HG03442 (cell line): ENCODE data around the gene CAMTA1.

ENCODE experiments used
- ATAC-seq: cut with Tn5 transposase; IDR thresholded peaks from one replicate; pipeline ENCODE4 v1.9.1; 2021; ENCODE audit warnings: mild to moderate bottlenecking, moderate library complexity; ENCODE audit not compliant: unreplicated experiment

CAMTA1 gene

GRCh38 chr1:7629465-7630195, 844.4 kb downstream of the CAMTA1 start:
- no peak for ATAC-seq

DNA sequence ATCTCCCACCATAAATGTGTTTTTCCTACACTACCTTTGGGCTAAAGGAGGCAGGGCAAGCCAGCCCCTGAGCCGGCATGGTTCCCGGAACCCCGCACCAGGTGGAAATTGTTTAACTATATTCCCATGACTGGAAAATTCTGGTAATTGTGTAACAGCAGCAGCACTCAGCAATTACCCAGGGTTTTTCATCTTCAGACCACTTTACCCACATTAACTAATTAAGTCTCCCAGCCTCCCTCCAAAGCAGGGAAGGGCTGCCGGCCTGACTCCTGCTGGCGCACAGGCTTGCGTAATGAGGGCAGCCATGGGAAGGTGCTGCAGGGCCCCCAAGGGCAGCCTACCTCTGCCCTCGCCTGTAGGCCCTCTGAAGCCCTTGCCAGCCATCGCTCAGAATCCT, 845.1 kb downstream of the CAMTA1 start:
- ATAC-seq, result no peak

DNA sequence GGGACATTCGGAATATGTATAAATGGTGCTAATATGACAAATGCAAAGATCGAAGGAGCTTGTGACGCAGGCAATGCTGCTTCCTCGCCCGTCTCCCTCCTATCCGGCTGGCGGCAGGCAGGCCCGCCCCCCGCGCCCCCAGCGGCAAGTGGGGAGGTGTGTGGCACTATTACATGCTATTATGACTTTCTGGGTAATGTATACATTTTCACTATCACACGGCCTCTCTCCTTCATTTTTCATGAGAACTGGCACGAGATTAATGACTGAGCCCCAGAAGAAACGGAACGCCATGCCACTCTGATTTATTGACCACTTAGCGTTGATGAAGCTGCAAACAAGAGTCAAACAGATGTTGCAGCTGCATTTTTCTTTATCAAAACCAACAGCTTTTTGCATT, 846.9 kb downstream of the CAMTA1 start:
- no peak for ATAC-seq

DNA sequence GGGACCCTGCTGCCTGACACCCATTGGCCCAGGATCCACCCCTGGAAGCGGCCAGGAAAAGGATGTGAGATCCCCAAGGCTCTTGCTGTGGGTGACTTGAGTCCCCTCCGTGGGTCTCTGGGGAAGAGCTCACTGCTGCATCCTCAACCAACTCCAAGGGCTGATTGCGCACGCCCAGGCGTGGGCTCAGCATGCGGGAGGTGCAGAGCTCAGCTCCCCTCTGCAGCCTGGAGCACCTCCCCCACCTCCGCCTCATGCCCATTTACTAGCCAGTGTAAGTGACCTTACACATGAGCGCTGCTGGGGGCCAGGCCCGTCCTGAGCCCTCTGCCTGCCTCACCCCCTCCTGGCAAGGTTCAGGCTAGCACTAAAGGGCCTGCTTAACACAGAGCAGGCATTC, 847.4 kb downstream of the CAMTA1 start:
- no peak for ATAC-seq

DNA sequence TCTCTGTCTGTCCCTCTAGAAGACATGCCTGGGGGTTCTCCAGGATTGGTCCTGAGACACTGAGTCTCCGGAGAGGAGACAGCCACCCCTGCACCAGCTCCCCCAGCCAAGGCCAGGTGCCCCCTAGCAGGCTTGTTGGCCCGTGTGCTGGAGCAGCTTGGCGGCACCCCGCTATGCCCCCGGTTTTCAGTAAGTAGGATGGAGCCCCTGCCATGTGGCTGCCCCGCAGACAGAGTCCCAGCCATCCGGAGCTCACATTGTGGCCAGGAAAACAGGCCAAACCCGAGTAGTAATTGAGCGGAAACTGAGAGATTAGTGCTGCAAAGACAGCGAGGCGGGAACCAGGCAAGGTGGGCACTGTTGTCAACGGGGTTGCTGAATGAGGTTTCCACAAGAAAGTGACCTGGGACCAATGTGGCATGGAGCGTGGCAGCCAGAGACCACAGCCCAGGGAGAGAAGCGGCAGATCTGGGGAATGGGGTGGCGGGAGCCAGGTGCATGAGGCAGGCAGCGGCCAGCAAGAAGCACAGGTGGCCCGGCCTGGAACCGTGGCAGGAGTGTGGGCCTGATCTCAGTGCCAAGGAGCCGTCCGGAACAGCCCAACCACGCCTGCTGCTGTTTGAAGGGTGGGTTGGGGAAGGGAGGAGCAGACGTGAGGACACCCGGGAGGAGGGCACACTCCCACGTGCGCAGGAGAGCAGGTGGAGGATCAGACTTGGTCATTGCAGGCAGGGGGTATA, 848.4 kb downstream of the CAMTA1 start:
- ATAC-seq, result no peak

DNA sequence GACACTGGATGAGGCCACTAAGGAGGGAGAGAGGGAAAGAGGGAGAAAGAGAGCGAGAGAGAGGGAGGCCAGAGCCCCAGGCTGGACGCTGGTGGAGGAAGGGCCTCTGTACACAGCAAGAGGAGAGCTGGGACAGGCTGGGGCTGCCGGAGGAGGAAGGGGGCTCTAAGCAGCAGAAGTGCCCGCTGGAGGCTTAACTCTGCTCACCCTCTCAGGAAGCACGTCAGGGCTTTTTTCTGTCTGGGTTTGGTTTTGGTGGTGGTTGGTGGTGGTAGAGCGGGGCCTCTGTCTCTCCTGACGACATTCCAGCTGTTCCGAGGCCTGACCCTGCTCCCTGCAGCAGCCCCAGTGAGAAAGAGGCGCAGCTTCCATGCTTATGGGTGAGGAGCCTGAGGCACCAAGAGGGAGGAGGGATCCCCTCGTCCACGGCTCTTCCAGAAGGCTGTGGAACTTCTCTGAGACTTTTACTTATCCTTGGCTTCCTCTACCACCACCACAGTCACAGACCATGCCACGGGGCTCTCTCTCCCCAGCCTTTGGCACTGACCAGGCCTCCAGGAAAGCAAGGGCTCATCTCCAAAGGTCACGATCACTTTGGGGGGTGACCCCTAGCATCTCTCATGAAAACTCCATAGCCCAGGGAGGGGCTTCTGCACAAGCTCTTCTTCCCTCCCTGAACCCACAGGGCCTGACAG, 849.4 kb downstream of the CAMTA1 start:
- no peak for ATAC-seq

DNA sequence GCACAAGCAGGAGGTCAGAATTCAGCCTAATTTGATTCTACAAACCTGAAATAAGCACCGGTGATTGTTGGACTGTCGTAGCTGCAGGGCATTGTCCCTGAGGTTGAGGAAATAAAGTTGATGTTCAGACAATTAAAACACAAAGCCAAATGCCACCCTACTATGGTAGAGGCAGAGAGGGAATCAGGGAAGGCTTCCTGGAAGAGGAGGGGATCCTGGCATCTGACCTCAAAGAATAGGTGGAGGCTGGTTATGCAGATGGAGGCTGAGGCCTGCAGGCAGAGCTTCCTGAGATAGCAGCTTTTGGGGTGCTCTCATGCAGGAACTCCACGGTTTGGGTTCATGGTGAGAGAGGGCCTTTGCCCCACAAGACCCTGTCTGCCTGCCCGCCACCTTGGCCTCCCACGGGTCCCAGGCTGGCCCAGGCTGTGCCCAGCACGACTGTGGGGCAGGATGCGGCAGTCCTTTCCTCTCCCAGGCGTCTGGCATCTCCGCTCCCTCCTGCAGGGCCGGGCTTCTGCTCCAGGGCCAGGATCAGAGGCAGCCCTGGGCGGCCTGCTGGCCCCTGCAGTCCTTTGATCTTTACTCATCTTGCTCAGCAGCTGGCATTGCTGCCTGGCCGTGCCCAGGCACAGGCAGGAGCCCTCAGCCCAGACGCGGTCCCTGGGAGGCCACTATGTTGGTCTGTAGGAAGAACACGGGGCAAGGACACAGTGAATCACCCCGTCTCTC, 851.7 kb downstream of the CAMTA1 start:
- no peak for ATAC-seq

DNA sequence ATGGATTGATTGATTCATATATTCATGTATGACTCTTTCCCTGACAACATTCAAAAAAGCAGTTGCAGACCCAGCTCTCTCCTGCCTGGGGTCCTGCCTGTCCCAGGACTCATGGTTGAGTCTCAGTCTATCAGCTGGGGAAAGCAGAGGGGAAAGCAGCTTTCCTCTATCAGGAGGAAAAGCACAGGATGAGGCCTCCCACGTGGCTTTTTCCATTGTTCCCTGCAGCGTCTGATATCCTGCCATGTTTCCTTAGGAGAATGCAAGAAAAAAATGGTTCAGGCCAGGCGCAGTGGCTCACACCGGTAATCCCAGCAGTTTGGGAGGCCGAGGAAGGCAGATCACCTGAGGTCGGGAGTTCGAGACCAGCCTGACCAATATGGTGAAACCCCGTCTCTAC, 852.8 kb downstream of the CAMTA1 start:
- ATAC-seq, result no peak

DNA sequence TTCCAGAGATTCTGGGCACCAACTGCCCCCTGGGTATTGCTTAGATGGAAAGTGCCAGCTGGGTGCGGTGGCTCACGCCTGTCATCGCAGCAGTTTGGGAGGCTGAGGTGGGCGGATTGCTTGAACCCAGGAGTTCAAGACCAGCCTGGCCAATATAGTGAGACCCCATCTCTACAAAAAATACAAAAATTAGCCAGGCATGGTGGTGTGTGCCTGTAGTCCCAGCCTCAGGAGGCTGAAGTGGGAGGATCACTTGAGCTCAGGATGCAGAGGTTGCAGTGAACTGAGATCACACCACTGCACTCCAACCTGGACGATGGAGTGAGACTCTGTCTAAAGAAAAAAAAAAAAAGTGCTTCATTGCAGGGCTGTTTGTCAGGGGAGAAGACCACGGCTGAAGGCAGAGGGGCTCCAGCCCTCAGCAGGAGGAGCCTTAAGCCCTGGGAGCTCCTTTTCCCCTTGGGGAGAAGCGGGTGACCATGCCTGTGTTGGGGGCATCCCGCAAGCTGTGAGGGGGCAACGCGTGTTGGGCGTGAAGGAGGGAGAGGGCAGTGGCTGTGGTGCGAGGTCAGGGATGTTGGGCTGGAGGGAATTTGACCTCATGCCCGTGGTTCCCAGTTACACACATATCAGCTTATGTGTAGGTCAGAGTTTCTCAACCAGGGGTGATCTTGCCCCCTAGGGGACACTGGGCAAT, 854.3 kb downstream of the CAMTA1 start:
- no peak for ATAC-seq

DNA sequence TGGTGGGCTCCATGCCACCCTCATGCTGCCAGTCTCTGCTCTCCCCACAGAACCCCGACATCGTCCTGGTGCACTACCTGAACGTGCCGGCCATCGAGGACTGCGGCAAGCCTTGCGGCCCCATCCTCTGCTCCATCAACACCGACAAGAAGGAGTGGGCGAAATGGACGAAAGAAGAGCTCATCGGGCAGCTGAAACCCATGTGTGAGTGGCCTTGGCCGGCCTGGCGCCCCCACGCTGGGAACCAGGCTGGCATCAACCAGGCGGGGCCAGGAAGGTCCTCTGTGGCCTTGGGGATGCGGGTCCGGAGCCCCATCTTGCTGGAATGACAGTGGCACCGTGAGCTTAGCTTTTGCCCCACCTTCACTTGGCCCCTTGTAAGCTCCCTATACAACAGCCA, 855.1 kb downstream of the CAMTA1 start:
- ATAC-seq, result no peak

DNA sequence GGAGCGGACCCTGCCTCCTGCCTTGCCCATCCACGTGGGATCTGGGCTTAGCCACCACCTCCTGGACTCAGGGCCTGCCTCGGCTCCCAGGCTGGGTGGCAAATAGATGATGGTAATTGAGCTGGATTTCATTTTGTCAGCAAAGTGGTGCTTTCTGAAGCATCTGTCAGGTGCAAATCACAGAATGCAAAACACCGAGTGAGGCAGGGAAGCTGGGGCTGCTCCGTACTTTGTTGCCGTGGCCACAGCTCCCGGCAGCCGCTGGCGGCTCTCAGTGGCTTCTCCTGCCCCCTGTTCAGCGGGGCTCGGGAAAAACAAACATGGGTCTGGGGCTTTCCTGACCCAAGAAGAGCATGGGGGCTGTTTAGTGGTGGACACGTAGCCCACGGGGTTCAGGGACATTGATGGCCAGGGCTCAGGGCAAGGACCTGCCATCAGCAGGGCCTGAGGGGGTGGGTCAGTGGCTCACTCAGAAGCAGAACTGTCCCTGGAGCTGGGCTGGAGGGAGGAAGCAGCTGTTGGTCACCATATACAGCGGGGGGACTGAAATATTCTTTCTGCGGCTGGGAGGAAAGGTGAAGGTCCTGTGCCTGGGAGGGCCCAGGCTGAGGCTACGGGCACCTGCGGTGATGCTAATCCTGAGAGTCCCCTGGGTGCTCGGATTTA, 855.8 kb downstream of the CAMTA1 start:
- no peak for ATAC-seq

GRCh38 chr1:7641587-7642417, 856.5 kb downstream of the CAMTA1 start:
- ATAC-seq, result no peak

- ATAC-seq, result no peak
These were observed 857.1 kb downstream of the CAMTA1 start for GRCh38 chr1:7642418-7642704.

- ATAC-seq, result no peak
These were observed 857.7 kb downstream of the CAMTA1 start for GRCh38 chr1:7642781-7643529.

GRCh38 chr1:7643530-7643929, 858.3 kb downstream of the CAMTA1 start:
- ATAC-seq, result no peak

DNA sequence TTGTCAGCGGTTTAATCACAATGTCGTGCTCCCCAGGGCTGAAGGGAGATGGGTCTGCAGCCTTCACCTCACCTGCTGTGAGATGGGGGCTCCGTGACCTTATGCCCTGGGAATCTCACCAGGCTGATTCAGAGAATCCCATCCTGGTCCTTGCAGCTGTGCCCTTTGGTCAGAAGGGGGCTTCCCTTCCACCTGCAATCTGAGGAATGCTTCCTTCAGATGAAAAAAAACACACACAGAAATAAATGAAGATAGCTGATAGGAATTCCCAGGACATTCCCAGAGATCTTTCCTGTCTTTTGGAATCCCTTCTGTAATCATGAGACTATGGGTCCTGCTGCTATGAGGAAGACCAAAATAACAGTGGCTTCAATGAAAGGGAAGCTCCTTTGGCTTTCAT, 858.8 kb downstream of the CAMTA1 start:
- no peak for ATAC-seq

- no peak for ATAC-seq
These were observed 859.9 kb downstream of the CAMTA1 start for GRCh38 chr1:7644961-7645750.

DNA sequence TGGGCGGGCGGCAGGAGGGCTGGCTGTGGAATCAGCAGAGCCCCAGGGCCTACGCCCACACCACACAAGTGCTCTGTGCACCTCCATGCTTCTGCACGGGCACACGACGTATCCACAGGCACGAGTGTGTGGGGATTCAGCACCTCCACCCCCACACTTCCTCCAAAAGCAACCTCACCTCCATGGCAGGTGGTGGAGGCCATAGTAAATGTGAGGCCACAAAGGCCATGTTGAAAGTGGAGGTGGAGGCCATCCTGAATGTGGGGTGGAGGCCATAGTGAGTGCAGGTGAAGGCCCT, 860.4 kb downstream of the CAMTA1 start:
- ATAC-seq, result no peak
